B cell (primary cell): ENCODE data around the gene RNF25. TPM values are rescaled to one million over a fixed set of nuclear protein-coding genes. Genes with fewer than 3 reads are reported as not detected.

Experiments
- ATAC-seq: fragments of 200-7000 bp; cut with Tn5 transposase; one replicate; pipeline ENCODE4 v1.10.0; 2021; ENCODE audit warnings: low read depth, mild to moderate bottlenecking, moderate number of reproducible peaks, moderate library complexity
- CTCF ChIA-PET: fragments of 350-600 bp; sonication (Branson Sonifier 250); formaldehyde crosslinking; loops from one replicate; lab custom pipeline; 2021; ENCODE audit warnings: antibody characterized with exemption, inconsistent platforms; lab: Charles Lee
- POLR2A ChIA-PET: fragments of 350-600 bp; sonication (Branson Sonifier 250); formaldehyde crosslinking; loops from one replicate; lab custom pipeline; 2021; ENCODE audit warnings: antibody characterized with exemption; lab: Charles Lee
- DNase-seq: peaks from one replicate; pipeline ENCODE4 v3.0.0; 2013
- H2AFZ ChIP-seq: 2 replicates; pipeline ENCODE4 v1.6.1; 2012; ENCODE audit warnings: mild to moderate bottlenecking, low read depth, low read length; ENCODE audit not compliant: insufficient read depth, poor library complexity, severe bottlenecking
- H3K27ac ChIP-seq, 2 donors: 1 replicate in 1 of 2; 2 replicates in 1 of 2; pipeline ENCODE4 v1.5.1; 2012 to 2013; ENCODE audit warnings: low read length in 2 of 2, mild to moderate bottlenecking in 2 of 2, moderate library complexity in 1 of 2
- H3K27me3 ChIP-seq, 4 experiments: fragments of 200-600 bp in 1 of 4; sonication (generic) in 1 of 4; replicated peaks in 1 of 4; 1 replicate in 2 of 4; 2 replicates in 2 of 4; pipeline versions ENCODE4 v1.6.1 to v1.7.0; 2013 to 2016; ENCODE audit warnings: low read length in 3 of 4, mild to moderate bottlenecking in 2 of 4, mixed read lengths in 1 of 4, moderate library complexity in 1 of 4; ENCODE audit not compliant: insufficient read depth in 4 of 4, control insufficient read depth in 3 of 4; ENCODE audit errors: control extremely low read depth in 1 of 4
- H3K36me3 ChIP-seq, 2 experiments: replicated peaks in 1 of 2; 1 replicate in 1 of 2; 2 replicates in 1 of 2; pipeline versions ENCODE4 v1.6.1 to v1.7.1; 2013; ENCODE audit warnings: low read length in 1 of 2; ENCODE audit not compliant: insufficient read depth in 2 of 2, control insufficient read depth in 1 of 2; ENCODE audit errors: control extremely low read depth in 1 of 2, extremely low read depth in 1 of 2
- H3K4me1 ChIP-seq, 2 donors: fragments of 200-600 bp in 1 of 2; sonication (generic) in 1 of 2; 1 replicate in 1 of 2; 2 replicates in 1 of 2; pipeline versions ENCODE4 v1.5.1 to v1.6.1; 2013 to 2017; ENCODE audit warnings: low read length in 2 of 2; ENCODE audit not compliant: control insufficient read depth in 2 of 2, insufficient read depth in 2 of 2
- H3K4me2 ChIP-seq: replicated peaks from 2 replicates; pipeline ENCODE3; 2012; ENCODE audit warnings: mild to moderate bottlenecking, low read depth, low read length; ENCODE audit not compliant: poor library complexity, severe bottlenecking
- H3K4me3 ChIP-seq, 5 experiments: fragments of 200-600 bp in 1 of 5; sonication (generic) in 1 of 5; 1 replicate in 3 of 5; 2 replicates in 2 of 5; pipeline versions ENCODE4 v1.5.1 to v1.7.0; 2011 to 2016; ENCODE audit warnings: low read length in 4 of 5, mild to moderate bottlenecking in 4 of 5, low read depth in 2 of 5, control low read depth in 1 of 5, moderate library complexity in 1 of 5; ENCODE audit not compliant: insufficient read depth in 1 of 5; ENCODE audit errors: control extremely low read depth in 1 of 5, extremely low read depth in 1 of 5
- H3K79me2 ChIP-seq: fragments of 200-600 bp; sonication (generic); one replicate; pipeline ENCODE4 v1.6.0; 2016; ENCODE audit warnings: low read length; ENCODE audit not compliant: control insufficient read depth, insufficient read depth
- H3K9ac ChIP-seq: fragments of 200-600 bp; sonication (generic); 2 replicates; pipeline ENCODE4 v1.6.1; 2017; ENCODE audit warnings: mild to moderate bottlenecking, low read length, moderate library complexity
- H3K9me3 ChIP-seq, 3 donors: one replicate each; pipeline versions ENCODE4 v1.6.1 to v1.7.1; 2013; ENCODE audit warnings: low read length in 2 of 3; ENCODE audit not compliant: control insufficient read depth in 2 of 3, insufficient read depth in 1 of 3; ENCODE audit errors: control extremely low read depth in 1 of 3
- H4K20me1 ChIP-seq: 2 replicates; pipeline ENCODE4 v1.6.0; 2012; ENCODE audit warnings: mild to moderate bottlenecking, low read length; ENCODE audit not compliant: insufficient read depth, control insufficient read depth, poor library complexity, severe bottlenecking
- H3K27ac Mint-ChIP-seq: one replicate; pipeline ENCODE4 v1.8.0; 2021; ENCODE audit warnings: mixed read lengths
- H3K27me3 Mint-ChIP-seq: one replicate; pipeline ENCODE4 v1.8.0; 2021; ENCODE audit warnings: mixed read lengths
- H3K4me1 Mint-ChIP-seq: one replicate; pipeline ENCODE4 v1.8.0; 2021; ENCODE audit warnings: mixed read lengths
- H3K4me3 Mint-ChIP-seq: one replicate; pipeline ENCODE4 v1.8.0; 2021; ENCODE audit warnings: mixed read lengths
- H3K9me3 Mint-ChIP-seq: one replicate; pipeline ENCODE4 v1.8.0; 2022; ENCODE audit warnings: mixed read lengths; ENCODE audit not compliant: insufficient read depth
- CTCF ChIP-seq: fragments of 200-600 bp; IDR thresholded peaks from one replicate; pipeline ENCODE4 v1.8.0; 2022; ENCODE audit warnings: antibody characterized with exemption, mild to moderate bottlenecking
- EZH2 ChIP-seq: IDR thresholded peaks from 2 replicates; pipeline ENCODE4 v1.6.1; 2012; ENCODE audit warnings: borderline replicate concordance, low read depth, mild to moderate bottlenecking, moderate library complexity, low read length; ENCODE audit not compliant: insufficient read depth, poor library complexity, severe bottlenecking
- WGBS: methylation state at CpG from one replicate; pipeline ENCODE4 v1.1.5; 2013; ENCODE audit warnings: missing lambda C conversion rate; ENCODE audit not compliant: insufficient coverage; 5-methylcytosine and 5-hydroxymethylcytosine counted together
- intact Hi-C: fragments of 100-400 bp; cut with micrococcal nuclease; formaldehyde crosslinking; loops from one replicate; pipeline ENCODE4 v1.10.0; 2022
- polyA plus RNA-seq: library from polyadenylated mRNA; depleted of rRNA; stranded (reverse); fragments of >200 nt; gene quantifications from 2 replicates; pipeline ENCODE4 v1.2.3, GENCODE V29; 2012
- total RNA-seq, 2 donors: library from RNA; stranded (reverse); fragments of 120-200 nt in 1 of 2; gene quantifications; 1 replicate in 1 of 2; 2 replicates in 1 of 2; pipeline versions ENCODE4 v1.2.3 to v1.2.4, GENCODE V29; 2013 to 2022

RNF25 gene
- total and polyA plus RNA-seq, 2 donors (not counting 1 experiment from before 2014, with no cell fraction given), result 31.7 to 35.6 TPM

GRCh38 chr2:218710687-218711549 lies 39.1 kb upstream of the RNF25 start, which contains the start of gene TTLL4:
Gene TTLL4, plus strand, starts transcription at chr2:218710835. Its CDS starts 26,842 bp downstream, at chr2:218737677.
- Histone ChIP-seq H3K4me3 (peak within 1 kb of the TSS; percentile 71 to 94 (median 79)), H3K9ac (peak within 1 kb of the TSS; percentile 89), H3K79me2 (peaks cover 36% of the 10 kb centered on the region), H2AFZ (peak within 1 kb of the TSS; percentile 98), H3K27ac (peak within 1 kb of the TSS; percentile 64 to 96), H3K36me3 (no peaks in the 10 kb centered on the region), H3K4me1 (peaks cover 18 to 21% of the 10 kb centered on the region in 2 donors), H3K4me2 (peak within 1 kb of the TSS; percentile 94), H4K20me1 (no peaks in the 10 kb centered on the region), H3K9me3 (peaks cover 0 to 7% (median 0%) of the 10 kb centered on the region in 3 donors), H3K27me3 (peaks cover 0 to 2% (median 0%) of the 10 kb centered on the region in 4 experiments)
- Mint-ChIP-seq H3K4me3 (peak within 1 kb of the TSS; percentile 95), H3K27ac (peak within 1 kb of the TSS; percentile 90), H3K27me3 (peaks cover 3% of the 10 kb centered on the region), H3K9me3 (no peaks in the 10 kb centered on the region), H3K4me1 (peaks cover 26% of the 10 kb centered on the region)
- WGBS, result under 1% methylated on average over 71 of the region's 74 CpGs
- DNase-seq, result peak; percentile 99
- peak; percentile 98 for ATAC-seq
- CTCF ChIA-PET, result interaction anchor here (0.6 to 4.3 kb wide), 15 partner anchors 8 to 677 kb away, joined by 3 to 17 read pairs (median 3); partner anchors contain the start of genes BCS1L, DNPEP, RNF25 and STK36
- POLR2A ChIA-PET, result interaction anchor here (0.6 to 1.4 kb wide), 4 partner anchors 11 to 52 kb away, joined by 3 to 8 read pairs (median 4); partner anchors contain the start of genes BCS1L, RNF25, STK36 and ZNF142
- no peak for TF ChIP-seq EZH2
- peak; percentile 84 for TF ChIP-seq CTCF
- intact Hi-C loops, result loop anchor here (1.0 to 10.0 kb wide), 9 partner anchors 39 to 494 kb away; partner anchors contain the start of genes ARPC2, BCS1L, CNOT9 and NHEJ1
